HepG2 (cell line): ENCODE measurements around the gene NGFR. TPM values are rescaled to one million over a fixed set of nuclear protein-coding genes. Genes with fewer than 3 reads are reported as not detected.

Experiments
- ATAC-seq: fragments of 200-7000 bp; cut with Tn5 transposase; 3 replicates; pipeline ENCODE4 v1.9.1; 2020; ENCODE audit warnings: mild to moderate bottlenecking, moderate library complexity
- BruUV-seq: library from RNA; stranded (reverse); fragments of 400-500 nt; replicated peaks from 2 replicates; lab custom pipeline; 2021; lab: Mats Ljungman, UMichigan
- CTCF ChIA-PET: fragments of 300-600 bp; formaldehyde crosslinking; extraction: SDS; loops from one replicate; lab custom pipeline; 2021; ENCODE audit warnings: low total read pairs, inconsistent platforms, low intra/inter-chr PET ratio; lab: Yijun Ruan, JAX
- POLR2A ChIA-PET: fragments of 350-600 bp; sonication (Branson Sonifier 250); formaldehyde crosslinking; loops from one replicate; lab custom pipeline; 2020; ENCODE audit warnings: antibody characterized with exemption, inconsistent platforms; lab: Yijun Ruan, JAX
- DNase-seq: peaks from one replicate; pipeline ENCODE4 v3.0.0-alpha.2; 2015; ENCODE audit warnings: low spot score
- FAIRE-seq: peaks from 3 replicates; lab custom pipeline; 2011; peaks lifted over from hg19 to GRCh38; lab: Jason Lieb, UNC
- H2AFZ ChIP-seq: one replicate; pipeline ENCODE4 v1.6.1; 2011; ENCODE audit warnings: low read length, inconsistent platforms
- H3K27ac ChIP-seq: fragments of 300-600 bp; 3 replicates; pipeline ENCODE4 v1.8.0; 2011; ENCODE audit warnings: mixed run types, mild to moderate bottlenecking, mixed read lengths, low read length, inconsistent platforms; ENCODE audit not compliant: insufficient read depth; ENCODE audit errors: extremely low read length
- H3K27me3 ChIP-seq, 2 experiments: fragments of 200-600 bp in 1 of 2; 2 replicates in 1 of 2; 3 replicates in 1 of 2; pipeline versions ENCODE4 v1.6.0 to v1.8.0; 2011; ENCODE audit warnings: low read length in 2 of 2, mild to moderate bottlenecking in 2 of 2, moderate library complexity in 2 of 2, inconsistent platforms in 1 of 2; ENCODE audit not compliant: insufficient read depth in 2 of 2, control insufficient read depth in 1 of 2
- H3K36me3 ChIP-seq, 2 experiments: fragments of 200-600 bp in 1 of 2; replicated peaks in 1 of 2; 2 replicates in 1 of 2; 3 replicates in 1 of 2; pipeline versions ENCODE4 v1.5.1 to v1.8.0; 2011; ENCODE audit warnings: low read length in 2 of 2, inconsistent platforms in 1 of 2; ENCODE audit not compliant: insufficient read depth in 2 of 2, control insufficient read depth in 1 of 2
- H3K4me1 ChIP-seq: 2 replicates; pipeline ENCODE4 v1.5.1; 2012; ENCODE audit warnings: low read length, inconsistent platforms; ENCODE audit not compliant: insufficient read depth
- H3K4me2 ChIP-seq: 2 replicates; pipeline ENCODE4 v1.6.0; 2011; ENCODE audit warnings: low read depth, low read length, inconsistent platforms
- H3K4me3 ChIP-seq, 3 experiments: fragments of 200-600 bp in 1 of 3; sonication (generic), shearing (Covaris generic) in 1 of 3; replicated peaks in 1 of 3; 2 replicates each; pipeline ENCODE4 v1.5.1; 2011 to 2016; ENCODE audit warnings: low read length in 3 of 3, inconsistent platforms in 2 of 3, low read depth in 2 of 3, mild to moderate bottlenecking in 2 of 3, control low read depth in 1 of 3, mixed read lengths in 1 of 3; ENCODE audit not compliant: insufficient read depth in 1 of 3
- H3K79me2 ChIP-seq: one replicate; pipeline ENCODE4 v1.6.1; 2011; ENCODE audit warnings: low read length, inconsistent platforms; ENCODE audit not compliant: insufficient read depth
- H3K9ac ChIP-seq: 2 replicates; pipeline ENCODE4 v1.6.0; 2011; ENCODE audit warnings: mild to moderate bottlenecking, low read depth, low read length, inconsistent platforms; ENCODE audit not compliant: insufficient read depth
- H3K9me3 ChIP-seq: 2 replicates; pipeline ENCODE4 v1.5.1; 2012; ENCODE audit warnings: mild to moderate bottlenecking, low read length
- H4K20me1 ChIP-seq: 2 replicates; pipeline ENCODE4 v1.6.0; 2011; ENCODE audit warnings: inconsistent platforms, mild to moderate bottlenecking, low read length, moderate library complexity; ENCODE audit not compliant: insufficient read depth
- CHD4 ChIP-seq: fragments of 200-600 bp; sonication (generic); IDR thresholded peaks from 2 replicates; pipeline ENCODE4 v1.7.0; 2017; ENCODE audit warnings: mild to moderate bottlenecking, low read length, borderline replicate concordance
- EED ChIP-seq: sonication (generic); formaldehyde crosslinking; IDR thresholded peaks from 2 replicates; pipeline ENCODE4 v1.5.0; 2020; ENCODE audit warnings: mild to moderate bottlenecking, missing genetic modification reagents
- HNRNPLL ChIP-seq: fragments of 200-400 bp; formaldehyde crosslinking; IDR thresholded peaks from 2 replicates; pipeline ENCODE4 v1.6.1; 2017; ENCODE audit warnings: mild to moderate bottlenecking, low read depth, low read length; ENCODE audit not compliant: poor library complexity, severe bottlenecking
- MAFF ChIP-seq: IDR thresholded peaks from 2 replicates; pipeline ENCODE4 v1.6.1; 2011; ENCODE audit warnings: low read depth, low read length, improper control_type of control experiment
- NFIB ChIP-seq: sonication (generic); formaldehyde crosslinking; IDR thresholded peaks from 2 replicates; pipeline ENCODE4 v1.9.0; 2021; ENCODE audit warnings: missing genetic modification reagents, mild to moderate bottlenecking, borderline replicate concordance
- PHB2 ChIP-seq: fragments of 450-650 bp; IDR thresholded peaks from 2 replicates; pipeline ENCODE4 v1.6.1; 2018; ENCODE audit not compliant: partially characterized antibody
- SUZ12 ChIP-seq: fragments of 150-350 bp; IDR thresholded peaks from 2 replicates; pipeline ENCODE4 v1.6.1; 2014; ENCODE audit warnings: low read depth, low read length
- TAF1 ChIP-seq: sonication (generic); formaldehyde crosslinking; IDR thresholded peaks from 2 replicates; pipeline ENCODE4 v1.4.0; 2020; ENCODE audit warnings: missing genetic modification reagents
- ZNF138 ChIP-seq: sonication (generic); formaldehyde crosslinking; IDR thresholded peaks from 2 replicates; pipeline ENCODE4 v1.5.0; 2020; ENCODE audit warnings: mild to moderate bottlenecking, low read depth, missing genetic modification reagents
- ZNF260 ChIP-seq: sonication (generic); formaldehyde crosslinking; IDR thresholded peaks from 2 replicates; pipeline ENCODE4 v1.4.0; 2020; ENCODE audit warnings: missing genetic modification reagents, low read depth, mild to moderate bottlenecking, borderline replicate concordance
- ZNF451 ChIP-seq: sonication (generic); formaldehyde crosslinking; IDR thresholded peaks from 2 replicates; pipeline ENCODE4 v1.5.0; 2020; ENCODE audit warnings: mild to moderate bottlenecking, missing genetic modification reagents
- ZNF598 ChIP-seq: sonication (generic); formaldehyde crosslinking; IDR thresholded peaks from 2 replicates; pipeline ENCODE4 v1.5.1; 2020; ENCODE audit warnings: mild to moderate bottlenecking, missing genetic modification reagents, borderline replicate concordance
- WGBS: methylation state at CpG from one replicate; pipeline ENCODE4 v1.1.6; 2017; ENCODE audit warnings: low lambda C conversion rate; 5-methylcytosine and 5-hydroxymethylcytosine counted together
- in situ Hi-C: cut with HindIII; loops from 2 replicates; pipeline ENCODE4 v1.10.0; 2017; ENCODE audit warnings: low pct_unique_long_range_greater_than_20kb; ENCODE audit not compliant: extremely low pct_ligation_motif_present
- intact Hi-C: fragments of 100-400 bp; cut with micrococcal nuclease; formaldehyde crosslinking; loops from one replicate; pipeline ENCODE4 v1.10.0; 2022; ENCODE audit not compliant: unreplicated experiment
- polyA plus RNA-seq, 8 experiments: library from polyadenylated mRNA; depleted of rRNA in 3 of 8; stranded (reverse) in 7 of 8; unstranded in 1 of 8; fragments of >200 nt; fragmentation: Illumina TruSeq in 4 of 8; extraction: Trizol in 4 of 8; gene quantifications; 2 replicates each; pipeline versions ENCODE4 v1.2.1 to v1.2.3, GENCODE V29; 2011 to 2016; ENCODE audit warnings: low read depth in 4 of 8, missing spikeins in 1 of 8, mixed read lengths in 1 of 8; ENCODE audit not compliant: insufficient read depth in 1 of 8
- total RNA-seq, 5 experiments: library from RNA; depleted of rRNA; stranded (reverse); fragments of >200 nt; fragmentation: Illumina TruSeq; extraction: Trizol; gene quantifications; 2 replicates each; pipeline ENCODE4 v1.2.3, GENCODE V29; 2016; ENCODE audit warnings: low read depth in 1 of 5
- TF ChIP-seq, protein P1 (sequence below): sonication (generic); formaldehyde crosslinking; IDR thresholded peaks from 2 replicates; pipeline ENCODE4 v1.5.0; 2020; ENCODE audit warnings: mild to moderate bottlenecking, missing genetic modification reagents, borderline replicate concordance

Gene NGFR
- total and polyA plus RNA-seq, 2 of the 13 experiments (the other 11 are each of a cell fraction or from before 2014, with no cell fraction given) = 1.1 to 1.8 TPM

DNA sequence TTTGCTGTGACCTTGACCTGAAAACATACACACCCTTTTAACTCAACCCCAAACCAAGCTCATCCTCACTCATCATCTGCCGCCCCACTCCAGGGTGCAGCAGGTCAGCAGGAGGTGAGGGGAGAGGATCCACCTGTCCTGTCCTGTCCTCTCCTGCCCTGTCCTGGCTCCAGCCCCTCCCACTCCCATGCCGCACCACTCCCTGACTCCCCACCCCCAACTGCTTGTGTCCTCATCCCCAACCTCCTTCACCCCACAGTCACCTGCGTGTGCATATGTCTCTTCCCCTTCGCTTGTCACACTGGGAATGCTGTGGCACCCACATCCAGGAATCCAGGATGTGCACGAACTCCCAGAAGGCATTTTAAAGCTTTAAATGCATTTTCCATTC, 15.6 kb downstream of the NGFR start:
- Histone ChIP-seq H3K9me3 (no peaks in the 10 kb centered on the region), H3K36me3 (no peaks in the 10 kb centered on the region), H3K27ac (no peak overlapping the region), H3K4me2 (no peak overlapping the region), H2AFZ (no peak overlapping the region), H3K4me1 (peaks cover 57% of the 10 kb centered on the region), H3K4me3 (no peak overlapping the region), H3K27me3 (peaks cover 2 to 44% of the 10 kb centered on the region in 2 experiments; a peak in 4 of 5 replicates), H3K79me2 (no peaks in the 10 kb centered on the region), H4K20me1 (no peaks in the 10 kb centered on the region), H3K9ac (no peak overlapping the region; the same call in 1 of the 2 replicates)
- no peak for ATAC-seq
- TF ChIP-seq ZNF451 (CRISPR knock-in tag) (no peak), CHD4 (no peak), NFIB (CRISPR knock-in tag) (no peak), ZNF598 (CRISPR knock-in tag) (no peak), MAFF (no peak), TAF1 (no peak), ZNF260 (CRISPR knock-in tag) (no peak), SUZ12 (no peak), EED (no peak), PHB2 (no peak)
- no peak for FAIRE-seq
- 20% methylated on average over 5 of the region's 5 CpGs for WGBS
- in situ Hi-C loops (no loop called here), intact Hi-C loops (no loop called here)
- ChIA-PET CTCF (no interaction called here), POLR2A (no interaction called here)
- no TSS peak for BruUV-seq
- DNase-seq = no peak

DNA sequence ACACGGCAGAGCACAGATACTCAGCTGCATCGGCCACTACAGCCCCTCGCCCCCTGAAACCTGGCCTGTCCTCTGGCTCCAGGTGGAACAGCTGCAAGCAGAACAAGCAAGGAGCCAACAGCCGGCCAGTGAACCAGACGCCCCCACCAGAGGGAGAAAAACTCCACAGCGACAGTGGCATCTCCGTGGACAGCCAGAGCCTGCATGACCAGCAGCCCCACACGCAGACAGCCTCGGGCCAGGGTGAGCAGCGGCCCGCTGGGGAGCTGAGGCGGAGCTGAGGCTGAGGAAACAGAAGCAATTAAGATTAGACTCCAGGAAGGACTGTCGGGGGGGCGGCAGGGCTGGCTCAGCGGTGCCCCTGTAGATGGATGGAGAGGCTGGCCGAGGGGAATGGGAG, 16.7 kb downstream of the NGFR start:
- Histone ChIP-seq H3K36me3 (no peaks in the 10 kb centered on the region), H3K9ac (no peak overlapping the region), H3K79me2 (no peaks in the 10 kb centered on the region), H3K4me3 (no peak overlapping the region), H3K4me1 (peaks cover 63% of the 10 kb centered on the region), H4K20me1 (no peaks in the 10 kb centered on the region), H2AFZ (no peak overlapping the region), H3K27me3 (peaks cover 2 to 44% of the 10 kb centered on the region in 2 experiments; a peak in 4 of 5 replicates), H3K9me3 (no peaks in the 10 kb centered on the region), H3K4me2 (no peak overlapping the region), H3K27ac (no peak overlapping the region)
- in situ Hi-C loops (no loop called here), intact Hi-C loops (no loop called here)
- DNase-seq (no peak), ATAC-seq (no peak), FAIRE-seq (no peak)
- WGBS = 26% methylated on average over 15 of the region's 16 CpGs
- peak; percentile 5 for TF ChIP-seq HNRNPLL
- TF ChIP-seq, protein P1, sequence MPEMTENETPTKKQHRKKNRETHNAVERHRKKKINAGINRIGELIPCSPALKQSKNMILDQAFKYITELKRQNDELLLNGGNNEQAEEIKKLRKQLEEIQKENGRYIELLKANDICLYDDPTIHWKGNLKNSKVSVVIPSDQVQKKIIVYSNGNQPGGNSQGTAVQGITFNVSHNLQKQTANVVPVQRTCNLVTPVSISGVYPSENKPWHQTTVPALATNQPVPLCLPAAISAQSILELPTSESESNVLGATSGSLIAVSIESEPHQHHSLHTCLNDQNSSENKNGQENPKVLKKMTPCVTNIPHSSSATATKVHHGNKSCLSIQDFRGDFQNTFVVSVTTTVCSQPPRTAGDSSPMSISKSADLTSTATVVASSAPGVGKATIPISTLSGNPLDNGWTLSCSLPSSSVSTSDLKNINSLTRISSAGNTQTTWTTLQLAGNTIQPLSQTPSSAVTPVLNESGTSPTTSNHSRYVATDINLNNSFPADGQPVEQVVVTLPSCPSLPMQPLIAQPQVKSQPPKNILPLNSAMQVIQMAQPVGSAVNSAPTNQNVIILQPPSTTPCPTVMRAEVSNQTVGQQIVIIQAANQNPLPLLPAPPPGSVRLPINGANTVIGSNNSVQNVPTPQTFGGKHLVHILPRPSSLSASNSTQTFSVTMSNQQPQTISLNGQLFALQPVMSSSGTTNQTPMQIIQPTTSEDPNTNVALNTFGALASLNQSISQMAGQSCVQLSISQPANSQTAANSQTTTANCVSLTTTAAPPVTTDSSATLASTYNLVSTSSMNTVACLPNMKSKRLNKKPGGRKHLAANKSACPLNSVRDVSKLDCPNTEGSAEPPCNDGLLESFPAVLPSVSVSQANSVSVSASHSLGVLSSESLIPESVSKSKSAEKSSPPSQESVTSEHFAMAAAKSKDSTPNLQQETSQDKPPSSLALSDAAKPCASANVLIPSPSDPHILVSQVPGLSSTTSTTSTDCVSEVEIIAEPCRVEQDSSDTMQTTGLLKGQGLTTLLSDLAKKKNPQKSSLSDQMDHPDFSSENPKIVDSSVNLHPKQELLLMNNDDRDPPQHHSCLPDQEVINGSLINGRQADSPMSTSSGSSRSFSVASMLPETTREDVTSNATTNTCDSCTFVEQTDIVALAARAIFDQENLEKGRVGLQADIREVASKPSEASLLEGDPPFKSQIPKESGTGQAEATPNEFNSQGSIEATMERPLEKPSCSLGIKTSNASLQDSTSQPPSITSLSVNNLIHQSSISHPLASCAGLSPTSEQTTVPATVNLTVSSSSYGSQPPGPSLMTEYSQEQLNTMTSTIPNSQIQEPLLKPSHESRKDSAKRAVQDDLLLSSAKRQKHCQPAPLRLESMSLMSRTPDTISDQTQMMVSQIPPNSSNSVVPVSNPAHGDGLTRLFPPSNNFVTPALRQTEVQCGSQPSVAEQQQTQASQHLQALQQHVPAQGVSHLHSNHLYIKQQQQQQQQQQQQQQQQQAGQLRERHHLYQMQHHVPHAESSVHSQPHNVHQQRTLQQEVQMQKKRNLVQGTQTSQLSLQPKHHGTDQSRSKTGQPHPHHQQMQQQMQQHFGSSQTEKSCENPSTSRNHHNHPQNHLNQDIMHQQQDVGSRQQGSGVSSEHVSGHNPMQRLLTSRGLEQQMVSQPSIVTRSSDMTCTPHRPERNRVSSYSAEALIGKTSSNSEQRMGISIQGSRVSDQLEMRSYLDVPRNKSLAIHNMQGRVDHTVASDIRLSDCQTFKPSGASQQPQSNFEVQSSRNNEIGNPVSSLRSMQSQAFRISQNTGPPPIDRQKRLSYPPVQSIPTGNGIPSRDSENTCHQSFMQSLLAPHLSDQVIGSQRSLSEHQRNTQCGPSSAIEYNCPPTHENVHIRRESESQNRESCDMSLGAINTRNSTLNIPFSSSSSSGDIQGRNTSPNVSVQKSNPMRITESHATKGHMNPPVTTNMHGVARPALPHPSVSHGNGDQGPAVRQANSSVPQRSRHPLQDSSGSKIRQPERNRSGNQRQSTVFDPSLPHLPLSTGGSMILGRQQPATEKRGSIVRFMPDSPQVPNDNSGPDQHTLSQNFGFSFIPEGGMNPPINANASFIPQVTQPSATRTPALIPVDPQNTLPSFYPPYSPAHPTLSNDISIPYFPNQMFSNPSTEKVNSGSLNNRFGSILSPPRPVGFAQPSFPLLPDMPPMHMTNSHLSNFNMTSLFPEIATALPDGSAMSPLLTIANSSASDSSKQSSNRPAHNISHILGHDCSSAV (CRISPR knock-in tag) = no peak
- TF ChIP-seq ZNF138 (CRISPR knock-in tag) = no peak
- POLR2A ChIA-PET = no interaction called here
- CTCF ChIA-PET = no interaction called here
- BruUV-seq = no TSS peak
